ENCODE results near the gene BCAP31. TPM values are rescaled to one million over a fixed set of nuclear protein-coding genes. Genes with fewer than 3 reads are reported as not detected.

The BCAP31 gene
- polyA plus RNA-seq, 1 experiment = 222 TPM

GRCh38 chrX:153764786-153765137, 40.6 kb upstream of the BCAP31 start:
- ChIA-PET CTCF (interaction anchor here (0.7 to 2.2 kb wide), 7 partner anchors 27 to 182 kb away, joined by 3 to 7 read pairs (median 3); partner anchors contain the start of gene RENBP), POLR2A (no interaction called here)
- no peak for DNase-seq (ENCODE audit: low read depth)
- Histone ChIP-seq H3K36me3 (ENCODE audit: control insufficient read depth, insufficient read depth, low read length) (no peaks in the 10 kb centered on the region; the same call in 1 of the 2 replicates), H3K27me3 (ENCODE audit: control insufficient read depth, insufficient read depth, low read length) (no peaks in the 10 kb centered on the region), H3K4me3 (ENCODE audit: low read depth, low read length) (peak overlapping the region; percentile 33)
- TF ChIP-seq, protein P1, sequence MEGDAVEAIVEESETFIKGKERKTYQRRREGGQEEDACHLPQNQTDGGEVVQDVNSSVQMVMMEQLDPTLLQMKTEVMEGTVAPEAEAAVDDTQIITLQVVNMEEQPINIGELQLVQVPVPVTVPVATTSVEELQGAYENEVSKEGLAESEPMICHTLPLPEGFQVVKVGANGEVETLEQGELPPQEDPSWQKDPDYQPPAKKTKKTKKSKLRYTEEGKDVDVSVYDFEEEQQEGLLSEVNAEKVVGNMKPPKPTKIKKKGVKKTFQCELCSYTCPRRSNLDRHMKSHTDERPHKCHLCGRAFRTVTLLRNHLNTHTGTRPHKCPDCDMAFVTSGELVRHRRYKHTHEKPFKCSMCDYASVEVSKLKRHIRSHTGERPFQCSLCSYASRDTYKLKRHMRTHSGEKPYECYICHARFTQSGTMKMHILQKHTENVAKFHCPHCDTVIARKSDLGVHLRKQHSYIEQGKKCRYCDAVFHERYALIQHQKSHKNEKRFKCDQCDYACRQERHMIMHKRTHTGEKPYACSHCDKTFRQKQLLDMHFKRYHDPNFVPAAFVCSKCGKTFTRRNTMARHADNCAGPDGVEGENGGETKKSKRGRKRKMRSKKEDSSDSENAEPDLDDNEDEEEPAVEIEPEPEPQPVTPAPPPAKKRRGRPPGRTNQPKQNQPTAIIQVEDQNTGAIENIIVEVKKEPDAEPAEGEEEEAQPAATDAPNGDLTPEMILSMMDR (IDR thresholded peaks at IDR 0.05; ENCODE audit: insufficient read depth, low read depth, low read length) = no peak

- TF ChIP-seq, protein P1 (IDR thresholded peaks at IDR 0.05; ENCODE audit: insufficient read depth, low read depth, low read length) = peak; percentile 79
- H3K27me3 ChIP-seq (ENCODE audit: control insufficient read depth, insufficient read depth, low read length) = no peaks in the 10 kb centered on the region
- peak within 1 kb of the TSS; percentile 33 for H3K4me3 ChIP-seq (ENCODE audit: low read depth, low read length)
- DNase-seq (ENCODE audit: low read depth) = peak; percentile 4
- no peaks in the 10 kb centered on the region for H3K36me3 ChIP-seq (ENCODE audit: control insufficient read depth, insufficient read depth, low read length)
- ChIA-PET CTCF (interaction anchor here (0.6 to 3.3 kb wide), 14 partner anchors 10 to 186 kb away, joined by 3 to 19 read pairs (median 4); partner anchors contain the start of genes RENBP and SRPK3), POLR2A (no interaction called here)
Observed at GRCh38 chrX:153763989-153764755, 40.0 kb upstream of the BCAP31 start, which contains the start of gene PLXNB3. PLXNB3 (plus strand) TSS chrX:153764249; CDS start chrX:153765536, 1,287 bp downstream.

DNA sequence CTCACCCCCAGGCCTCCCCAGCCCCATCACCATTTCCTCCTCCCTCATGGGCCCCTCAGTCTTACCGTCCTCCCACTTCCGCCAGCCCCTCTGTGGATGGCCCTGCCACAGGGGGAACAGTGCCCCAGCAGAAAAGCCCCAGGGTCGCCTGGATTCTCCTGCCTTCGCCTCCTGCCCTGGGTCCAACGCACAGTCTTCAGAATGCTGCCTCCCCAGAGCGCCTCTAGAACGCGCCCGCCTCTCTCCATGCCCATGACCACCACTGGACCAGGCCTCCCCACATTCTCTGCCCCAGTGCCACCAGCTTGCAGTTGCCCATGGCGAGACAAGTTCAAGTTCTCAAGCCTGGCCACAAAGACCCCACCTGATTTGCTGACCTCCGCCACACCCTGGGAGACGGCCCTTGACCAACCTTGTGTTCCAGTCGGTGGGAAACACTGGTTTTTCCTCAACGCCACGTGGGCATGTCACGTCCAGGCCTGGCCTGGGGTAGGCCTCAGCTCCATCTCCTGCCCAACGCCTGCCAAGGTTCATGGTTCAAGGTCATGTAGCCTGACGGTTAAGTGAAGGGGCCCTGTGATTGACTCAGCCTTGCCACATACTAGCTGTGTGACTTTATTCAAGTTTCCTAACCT, 39.2 kb upstream of the BCAP31 start:
- CTCF ChIA-PET = interaction anchor here (1.0 to 3.3 kb wide), 11 partner anchors 10 to 186 kb away, joined by 3 to 19 read pairs (median 5); partner anchors contain the start of genes RENBP and SRPK3
- Histone ChIP-seq H3K36me3 (ENCODE audit: control insufficient read depth, insufficient read depth, low read length) (no peaks in the 10 kb centered on the region), H3K27me3 (ENCODE audit: control insufficient read depth, insufficient read depth, low read length) (no peaks in the 10 kb centered on the region), H3K4me3 (ENCODE audit: low read depth, low read length) (no peak overlapping the region)
- POLR2A ChIA-PET = no interaction called here
- no peak for DNase-seq (ENCODE audit: low read depth)
- TF ChIP-seq, protein P1 (IDR thresholded peaks at IDR 0.05; ENCODE audit: insufficient read depth, low read depth, low read length) = no peak

DNA sequence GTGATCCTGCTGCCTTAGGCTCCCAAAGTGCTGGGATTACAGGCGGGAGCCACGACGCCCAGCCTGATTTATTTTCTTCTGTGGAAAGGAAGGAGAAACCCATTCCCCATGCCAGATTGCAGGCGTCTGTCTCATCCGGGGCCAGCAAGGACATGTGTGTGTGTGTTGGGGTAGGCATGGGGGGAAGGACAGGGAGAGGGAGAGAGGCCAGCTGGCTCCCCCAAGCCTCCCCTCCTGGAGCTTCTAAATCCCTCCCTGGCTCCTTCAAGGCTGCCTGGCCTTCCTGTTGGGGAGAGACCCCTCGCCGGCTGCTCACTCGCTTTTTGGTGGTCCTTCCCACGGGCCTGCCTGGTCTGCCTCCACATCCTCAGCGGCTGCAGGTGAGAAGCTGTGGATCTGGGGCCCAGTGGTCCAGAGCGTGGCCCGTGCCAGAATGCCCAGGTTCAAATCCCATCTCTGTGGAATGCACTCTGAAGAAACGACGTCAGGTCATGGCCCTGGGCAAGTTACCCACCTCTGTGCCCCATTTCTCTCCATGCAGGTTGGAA, 38.5 kb upstream of the BCAP31 start:
- POLR2A ChIA-PET = no interaction called here
- no peaks in the 10 kb centered on the region for H3K27me3 ChIP-seq (ENCODE audit: control insufficient read depth, insufficient read depth, low read length)
- H3K4me3 ChIP-seq (ENCODE audit: low read depth, low read length) = no peak overlapping the region
- no peak for DNase-seq (ENCODE audit: low read depth)
- no peaks in the 10 kb centered on the region for H3K36me3 ChIP-seq (ENCODE audit: control insufficient read depth, insufficient read depth, low read length)
- CTCF ChIA-PET = interaction anchor here (1.0 to 3.3 kb wide), 6 partner anchors 9 to 187 kb away, joined by 4 to 19 read pairs (median 7); partner anchors contain the start of gene RENBP
- TF ChIP-seq, protein P1 (IDR thresholded peaks at IDR 0.05; ENCODE audit: insufficient read depth, low read depth, low read length) = no peak

DNA sequence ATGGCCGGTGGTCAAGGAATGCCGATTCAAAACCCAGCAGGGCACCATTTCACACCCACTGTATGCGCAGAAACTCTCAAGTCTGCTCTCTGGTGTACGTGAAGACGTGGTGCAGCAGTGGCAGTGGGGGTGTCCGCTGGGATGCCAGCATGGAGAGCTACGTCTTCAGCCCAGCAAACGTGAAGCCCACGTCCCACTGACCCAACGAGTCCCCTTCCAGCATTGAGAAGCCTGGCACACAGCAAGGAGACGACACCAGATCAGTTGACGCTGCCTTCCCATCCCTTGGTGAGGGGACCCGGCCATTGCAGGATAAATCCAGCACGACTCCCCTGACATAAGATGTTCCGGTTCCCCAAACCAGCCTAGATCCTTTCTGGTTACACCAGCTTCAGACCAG, 37.7 kb upstream of the BCAP31 start:
- Histone ChIP-seq H3K36me3 (ENCODE audit: control insufficient read depth, insufficient read depth, low read length) (no peaks in the 10 kb centered on the region), H3K4me3 (ENCODE audit: low read depth, low read length) (no peak overlapping the region), H3K27me3 (ENCODE audit: control insufficient read depth, insufficient read depth, low read length) (no peaks in the 10 kb centered on the region)
- ChIA-PET POLR2A (no interaction called here), CTCF (interaction anchor here (1.9 to 3.3 kb wide), 2 partner anchors 183 to 186 kb away, joined by 9 to 19 read pairs; partner anchors contain the start of gene RENBP)
- DNase-seq (ENCODE audit: low read depth) = no peak
- TF ChIP-seq, protein P1 (IDR thresholded peaks at IDR 0.05; ENCODE audit: insufficient read depth, low read depth, low read length) = no peak
